Epidermal melanocyte (primary cell): ENCODE results near the gene ITPKC.
A peak's percentile ranks its signal among the peaks of the same experiment; 100 is the strongest.

Experiments used
- DNase-seq: peaks from one replicate; pipeline ENCODE4 v3.0.0; 2011; ENCODE audit warnings: low spot score; ENCODE audit not compliant: insufficient read length

ITPKC gene

DNA sequence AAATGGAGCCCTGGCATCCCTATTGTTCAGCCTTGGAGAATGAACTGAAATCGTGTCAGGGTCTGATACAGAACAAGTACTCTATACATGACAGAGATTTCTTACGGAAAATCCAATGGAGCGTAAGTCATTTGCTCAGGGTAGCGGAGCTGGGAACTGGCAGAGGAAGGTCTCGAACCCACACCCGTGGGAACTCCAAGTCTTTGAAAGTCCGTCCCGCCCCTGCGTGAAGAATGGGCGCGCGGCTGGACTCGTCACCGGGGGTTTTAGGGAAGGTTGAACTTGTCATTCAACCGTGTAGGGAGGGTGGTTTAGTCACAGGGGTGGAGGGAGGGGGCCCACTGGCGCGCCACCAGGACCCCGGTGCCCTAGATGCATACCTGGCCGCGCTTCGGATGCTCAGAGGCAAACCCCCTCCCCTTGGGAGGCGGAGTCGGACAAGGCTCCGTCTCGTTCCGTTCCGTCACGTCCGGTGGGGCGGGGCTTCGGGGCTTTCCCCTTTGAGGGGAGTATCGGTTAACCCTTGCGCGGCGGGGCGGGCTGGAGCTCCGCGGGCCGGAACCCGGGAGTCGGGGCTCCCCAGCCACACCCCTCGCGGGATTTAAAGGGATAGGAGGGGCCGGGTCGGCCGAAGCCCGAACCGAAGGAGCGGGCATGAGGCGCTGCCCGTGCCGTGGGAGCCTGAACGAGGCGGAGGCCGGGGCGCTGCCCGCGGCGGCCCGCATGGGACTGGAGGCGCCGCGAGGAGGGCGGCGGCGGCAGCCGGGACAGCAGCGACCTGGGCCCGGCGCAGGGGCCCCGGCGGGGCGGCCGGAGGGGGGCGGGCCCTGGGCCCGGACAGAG is at the start of gene ITPKC, which contains the start of gene COQ8B:
Gene ITPKC (plus strand): TSS at position 631 of the 843 bp plus-strand sequence. CDS start 24 bp downstream, at position 655.
Gene COQ8B (minus strand): TSS at position 405 of the 843 bp plus-strand sequence. CDS start 2,254 bp downstream, outside the sequence.
- DNase-seq: peak; percentile 90

DNA sequence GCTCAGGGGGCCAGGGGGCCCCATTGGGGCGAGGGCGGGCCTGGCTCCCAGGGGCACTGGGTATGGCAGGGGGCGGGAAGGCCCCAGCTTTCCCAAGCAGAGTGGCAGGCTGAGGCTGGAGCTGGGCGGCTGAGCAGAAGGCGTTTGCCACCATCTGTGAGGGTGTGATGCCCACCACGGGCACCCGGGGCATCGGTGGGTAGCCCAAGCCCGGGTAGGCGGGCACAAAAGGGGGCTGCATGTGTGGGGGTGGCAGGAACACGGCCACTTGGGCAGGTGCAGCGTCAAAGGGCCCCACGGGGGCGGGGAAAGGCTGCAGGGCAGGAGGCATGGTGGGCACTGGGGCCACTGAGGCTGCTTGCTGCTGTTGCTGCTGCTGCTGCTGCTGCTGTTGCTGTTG is 49.3 kb upstream of the ITPKC start:
- no peak for DNase-seq

DNA sequence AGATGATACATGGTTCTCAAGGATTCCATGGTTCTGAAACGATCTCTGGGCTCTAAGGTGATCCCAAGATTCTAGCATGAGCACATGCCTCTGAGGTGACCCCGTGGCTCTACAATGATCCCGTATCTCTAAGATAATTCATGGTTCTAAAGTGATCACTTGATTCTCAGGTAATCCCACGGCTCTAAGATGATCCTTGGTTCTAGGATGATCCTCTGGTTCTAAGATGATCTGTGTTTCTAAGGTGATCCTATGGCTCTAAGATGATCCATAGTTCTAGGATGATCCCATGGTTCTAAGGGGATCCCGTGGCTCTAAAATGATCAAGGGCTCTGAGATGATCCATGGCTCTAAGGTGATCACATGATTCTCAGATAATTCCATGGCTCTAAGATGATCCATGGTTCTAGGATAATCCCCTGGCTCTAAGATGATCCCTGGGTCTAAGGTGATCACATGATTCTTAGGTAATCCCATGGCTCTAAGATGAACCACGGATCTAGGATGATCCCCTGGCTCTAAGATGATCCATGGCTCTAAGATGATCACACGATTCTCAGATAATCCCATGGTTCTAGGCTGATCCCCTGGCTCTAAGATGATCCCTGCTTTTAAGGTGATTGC is 47.8 kb upstream of the ITPKC start:
- no peak for DNase-seq

DNA sequence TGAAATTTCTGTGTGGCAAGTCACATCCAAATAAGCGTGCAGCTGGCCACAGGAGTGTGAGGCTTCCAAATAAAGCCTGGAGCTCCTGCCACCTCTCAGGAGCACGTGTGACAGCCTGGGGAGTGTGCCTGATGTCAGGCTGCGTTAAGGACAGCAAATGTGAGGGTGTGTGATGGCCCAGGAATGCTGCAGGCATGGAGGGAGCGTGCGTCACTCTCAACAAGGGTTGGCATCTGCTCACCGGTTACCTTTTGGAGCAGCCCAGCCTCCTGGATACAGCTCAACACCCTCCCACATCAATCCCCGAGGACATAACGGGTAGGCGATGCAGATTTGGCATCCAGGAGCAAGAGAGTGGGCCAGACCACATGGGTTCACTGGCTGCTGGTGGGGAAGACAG is 45.5 kb upstream of the ITPKC start:
- DNase-seq: peak; percentile 3

DNA sequence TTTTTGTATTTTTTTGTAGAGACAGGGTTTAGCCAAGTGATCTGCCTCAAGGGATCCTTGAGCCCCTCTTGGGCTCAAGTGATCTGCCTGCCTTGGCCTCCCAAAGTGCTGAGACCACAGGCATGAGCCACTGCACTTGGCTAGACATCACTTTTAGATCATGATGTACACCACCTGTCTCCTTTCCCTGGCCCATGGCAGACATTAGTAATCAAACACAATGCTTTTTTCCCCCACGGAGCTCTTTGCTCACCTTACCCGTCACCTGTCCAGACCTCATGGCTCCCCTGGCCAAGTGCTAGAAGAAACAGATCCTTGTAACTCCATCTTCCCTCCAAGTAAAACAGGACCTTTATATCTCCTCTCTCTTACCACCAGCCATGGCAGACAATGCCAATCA is 44.9 kb upstream of the ITPKC start:
- peak; percentile 8 for DNase-seq

DNA sequence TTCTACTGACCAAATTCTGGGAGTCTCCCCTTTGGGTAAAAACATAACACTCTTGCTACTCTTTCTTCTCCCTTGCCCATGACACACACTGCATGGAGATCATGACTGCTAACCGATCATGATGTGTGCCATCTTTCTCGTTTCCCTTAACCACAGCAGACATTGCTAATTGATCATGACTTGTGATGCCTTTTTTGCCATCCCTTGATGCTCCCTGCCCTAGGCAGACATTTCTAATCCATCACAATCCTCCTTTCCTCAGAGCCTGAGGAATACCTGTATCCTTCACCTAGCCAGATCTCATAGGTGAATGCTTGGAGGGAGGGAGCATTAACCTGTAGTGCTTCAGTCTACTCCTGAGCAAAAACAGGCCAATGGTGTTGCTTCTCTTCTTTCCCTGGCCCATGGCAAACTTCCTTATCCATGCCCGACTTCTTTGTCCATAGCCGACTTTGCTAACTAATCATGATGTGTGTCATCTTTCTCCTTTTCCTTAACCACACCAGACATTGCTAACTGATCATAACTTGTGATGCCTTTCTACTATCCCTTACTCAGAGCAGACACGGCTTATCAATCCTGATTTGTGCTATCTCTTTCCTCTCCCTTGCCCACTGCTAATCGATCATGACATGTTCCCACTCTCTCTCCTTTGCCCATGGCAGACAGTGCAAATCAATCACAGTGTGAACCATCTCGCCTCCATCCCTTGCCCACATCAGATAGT is 44.2 kb upstream of the ITPKC start:
- DNase-seq: peak; percentile 5

DNA sequence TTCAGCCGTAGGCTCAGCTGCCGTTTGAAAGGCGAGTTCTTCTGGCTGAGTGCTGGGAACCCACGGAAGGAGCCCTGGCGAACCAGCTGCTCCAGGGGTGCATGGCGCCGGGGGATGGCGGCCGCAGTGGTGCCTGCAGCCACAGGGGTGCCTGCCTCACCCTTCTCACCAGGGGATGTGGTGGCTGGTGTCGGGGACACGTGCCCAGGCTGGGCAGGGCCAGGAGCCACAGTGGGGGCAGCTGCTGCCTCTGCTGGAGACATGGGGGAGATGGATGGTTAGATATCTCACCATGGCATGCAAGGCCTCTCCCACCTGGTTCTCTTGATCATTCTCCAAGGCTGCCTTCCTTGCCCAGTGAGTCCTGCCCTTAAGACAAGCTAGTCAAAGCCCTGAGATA is 43.5 kb upstream of the ITPKC start:
- DNase-seq: no peak

DNA sequence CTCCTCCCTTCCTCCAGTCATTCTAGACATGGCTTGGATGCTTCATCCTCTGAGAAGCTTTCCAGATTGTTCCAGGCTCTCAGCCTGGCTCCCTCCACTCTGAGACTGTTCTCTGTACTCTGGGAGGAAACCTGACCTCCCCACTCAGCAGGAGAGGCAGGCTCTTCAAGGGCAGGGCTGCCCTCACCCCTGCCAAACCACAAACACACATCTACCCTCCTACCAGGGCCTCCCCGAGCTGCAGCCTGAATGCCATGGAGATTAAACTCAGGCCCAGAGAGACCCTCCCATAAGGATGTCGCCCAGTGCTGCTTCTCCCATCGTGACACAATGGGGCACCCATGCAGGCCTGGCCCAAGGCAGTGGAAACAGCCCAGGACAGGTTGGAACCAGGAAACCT is 42.6 kb upstream of the ITPKC start:
- DNase-seq: no peak

DNA sequence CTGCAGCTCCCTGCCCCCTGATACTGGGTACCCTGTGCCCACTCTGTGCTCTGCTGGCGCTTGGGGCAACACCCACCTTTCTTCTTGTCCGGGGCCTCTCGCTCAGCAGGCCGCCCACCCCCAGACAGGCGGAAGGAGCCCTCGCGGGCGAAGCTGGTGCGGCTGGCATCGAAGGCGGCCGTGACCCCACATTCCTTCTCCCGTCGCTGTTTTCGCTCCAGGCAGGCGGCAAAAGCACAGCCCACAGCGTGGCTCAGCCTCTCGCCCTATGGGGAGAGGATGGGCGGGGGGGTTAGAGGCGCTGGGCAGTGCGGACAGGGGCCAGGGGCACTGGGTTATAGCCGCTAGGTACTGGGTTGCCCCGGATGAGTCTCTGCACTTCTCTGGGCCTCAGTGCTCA is 39.8 kb upstream of the ITPKC start:
- no peak for DNase-seq

DNA sequence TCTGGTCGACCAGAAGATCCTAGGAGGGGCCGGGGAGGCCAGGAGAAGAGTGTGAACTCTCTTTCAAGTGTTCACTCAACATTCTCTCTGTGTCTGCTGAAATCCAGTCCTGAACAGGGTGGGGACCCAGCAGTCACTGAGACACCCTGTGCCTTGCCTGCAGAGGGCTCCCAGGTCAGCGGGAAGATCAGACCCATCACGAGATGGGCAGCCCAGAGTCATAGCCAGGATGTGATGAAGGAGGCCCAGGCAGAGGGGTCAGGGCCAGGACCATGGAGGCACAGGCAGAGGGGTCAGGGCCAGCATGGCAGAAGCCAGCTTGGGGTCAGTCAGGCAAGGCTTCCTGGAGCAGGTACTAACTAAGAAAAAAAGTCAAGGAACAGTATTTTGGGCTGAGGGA is 35.9 kb upstream of the ITPKC start:
- no peak for DNase-seq

DNA sequence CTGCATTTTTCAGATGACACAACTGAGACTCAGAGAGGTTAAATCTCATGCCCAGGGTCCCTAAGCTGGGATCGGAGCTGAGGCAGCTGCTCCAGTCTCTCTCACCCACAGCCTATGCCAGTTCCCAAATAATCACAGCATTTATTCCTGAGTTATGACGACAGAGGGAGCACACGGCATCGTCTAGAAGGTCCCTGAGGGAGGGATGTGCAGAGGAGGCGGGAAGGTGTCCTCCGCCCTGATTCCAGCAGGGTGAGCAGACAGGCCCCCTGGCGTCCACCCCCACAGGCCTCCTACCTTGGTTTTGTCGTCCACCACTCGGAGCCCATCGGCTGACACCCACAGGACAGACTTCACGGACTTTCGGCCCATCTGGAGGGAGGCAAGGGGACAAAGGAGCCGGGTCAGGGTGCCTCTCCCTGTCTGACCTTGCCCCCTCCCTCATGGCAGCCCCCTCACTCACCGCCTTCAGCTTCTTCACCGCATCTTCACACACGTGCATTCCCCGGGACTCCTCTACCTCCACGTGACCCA is 34.4 kb upstream of the ITPKC start:
- DNase-seq: no peak

DNA sequence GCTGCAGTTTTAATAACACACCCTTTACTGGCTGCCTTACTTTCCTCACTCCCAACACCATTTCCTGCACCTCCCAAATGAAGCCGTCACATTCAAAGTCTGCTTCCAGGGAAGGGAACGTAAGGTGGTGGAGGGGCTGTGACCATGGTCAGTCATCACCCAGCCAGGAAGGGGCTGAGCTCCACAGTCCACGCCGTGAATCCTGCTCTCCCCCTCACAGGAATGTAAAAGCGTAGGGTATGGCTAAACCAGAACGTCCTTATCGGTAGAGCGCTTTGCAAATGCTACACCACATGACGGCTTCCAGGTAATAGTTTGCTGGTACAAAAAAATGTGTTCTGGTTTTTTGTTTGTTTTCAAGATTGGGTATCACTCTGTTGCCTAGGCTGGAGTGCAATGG is 33.5 kb upstream of the ITPKC start:
- no peak for DNase-seq

DNA sequence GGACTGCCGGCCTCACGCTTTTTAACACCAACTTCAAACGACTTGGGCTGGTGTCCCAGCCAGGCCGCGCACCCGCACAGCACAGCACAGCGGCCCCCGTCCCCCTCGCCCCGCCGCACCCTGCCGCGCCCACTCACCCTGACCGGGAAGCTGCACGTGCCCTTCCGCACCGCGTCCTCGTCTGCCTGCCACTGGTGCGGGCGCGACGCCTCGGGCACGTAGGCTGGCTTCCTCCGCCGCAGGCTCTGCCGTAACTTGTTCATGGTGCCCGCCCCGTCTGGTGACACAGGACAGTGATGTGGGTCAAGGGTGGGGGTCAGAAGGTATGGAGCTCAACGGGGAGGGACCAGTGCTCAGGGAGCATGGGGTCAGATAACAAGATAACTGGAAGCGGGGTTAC is 32.6 kb upstream of the ITPKC start:
- DNase-seq: no peak

DNA sequence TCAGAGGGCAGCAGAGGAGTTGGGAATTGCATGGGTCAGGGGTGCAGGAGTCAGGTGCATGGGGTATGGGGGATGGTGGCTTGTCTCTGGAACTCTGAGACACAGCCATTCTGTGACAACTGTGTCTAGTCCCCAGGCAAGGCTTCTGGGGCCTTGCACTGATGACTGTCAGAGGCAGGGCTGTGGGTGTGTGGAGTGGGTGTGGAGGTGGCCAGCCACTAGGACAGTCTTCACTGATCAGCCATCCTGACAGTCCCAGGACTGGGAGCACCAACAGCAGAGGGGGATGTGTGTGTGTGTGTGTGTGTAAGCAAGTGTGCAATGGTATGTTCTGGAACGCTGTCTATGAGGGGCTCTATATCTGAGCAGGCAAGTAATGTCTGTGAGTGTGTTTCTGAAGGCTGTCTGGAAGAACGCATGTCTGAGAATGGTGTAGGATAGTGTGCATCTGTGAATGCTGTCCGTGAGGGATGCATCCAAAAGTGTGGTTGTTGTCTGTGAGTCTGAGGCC is 31.8 kb upstream of the ITPKC start:
- DNase-seq: no peak

DNA sequence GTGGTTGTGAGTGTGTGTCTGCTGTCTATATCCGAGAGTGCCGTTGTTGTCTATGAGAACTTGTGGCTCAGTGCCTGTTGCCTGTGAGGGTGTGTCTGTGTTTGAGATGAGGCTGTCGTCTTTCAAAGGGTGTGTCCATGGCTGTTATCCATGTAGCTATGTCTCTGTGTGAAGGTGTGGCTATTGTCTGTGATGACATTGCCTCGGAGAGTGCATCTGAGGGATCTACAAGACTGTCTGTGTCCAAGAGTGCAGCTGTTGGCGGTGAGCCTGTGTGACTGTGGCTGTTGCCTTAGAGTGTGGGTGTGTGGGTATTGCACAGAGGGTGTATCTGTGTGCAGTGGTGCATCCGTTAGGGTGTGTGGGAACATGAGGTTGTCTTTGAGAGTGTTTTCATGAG is 31.3 kb upstream of the ITPKC start:
- no peak for DNase-seq

DNA sequence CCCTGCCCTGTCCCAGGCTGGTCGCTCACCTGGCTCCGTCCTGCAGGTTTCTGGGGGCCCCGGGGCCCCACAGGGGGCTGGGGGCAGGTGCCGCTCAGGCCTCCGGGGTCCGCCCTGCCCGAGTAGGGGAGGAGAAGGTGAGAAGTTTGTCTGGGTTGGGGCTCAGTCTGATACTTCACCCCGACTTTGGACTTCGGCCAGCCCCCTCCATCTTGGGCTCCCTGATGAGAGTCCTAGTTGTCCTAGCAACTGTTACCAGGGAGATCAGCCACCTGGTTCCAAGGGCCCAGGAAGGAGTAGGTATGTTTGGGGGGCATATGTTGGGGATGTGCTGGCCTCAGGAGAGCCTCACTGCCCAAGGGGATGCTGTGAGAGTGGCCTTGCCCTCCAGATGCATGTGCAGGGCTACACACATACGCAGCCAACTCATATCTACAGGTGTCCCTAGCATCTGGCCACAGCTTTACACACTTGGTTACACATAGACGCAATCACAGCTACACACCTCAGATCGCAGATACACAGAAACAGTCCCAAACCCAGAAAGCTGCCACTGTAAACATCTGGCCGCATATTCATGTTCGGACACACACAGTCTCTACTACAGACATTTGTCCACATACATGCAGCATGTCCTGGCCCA is 29.9 kb upstream of the ITPKC start:
- no peak for DNase-seq

DNA sequence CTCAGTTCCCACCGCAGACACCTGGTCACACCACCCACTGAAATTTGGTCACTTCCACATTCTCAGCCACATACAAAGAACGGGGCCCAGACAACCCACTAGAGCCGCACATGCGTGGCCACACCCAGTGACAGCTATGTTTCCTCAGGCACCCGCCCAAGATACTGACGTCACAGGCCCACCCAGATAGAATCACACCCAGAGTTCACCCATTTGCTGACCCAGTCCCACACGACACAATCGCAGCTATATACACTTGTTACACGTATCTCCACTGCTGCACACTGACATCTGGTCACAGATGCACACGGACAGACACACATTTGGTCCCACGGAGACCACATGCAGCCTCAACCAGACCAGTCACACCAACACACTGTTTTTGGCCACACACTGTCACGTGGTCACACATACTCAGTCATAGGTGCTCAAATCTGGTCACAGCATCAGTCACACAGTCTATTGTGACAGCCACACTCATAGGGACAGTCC is 29.3 kb upstream of the ITPKC start:
- DNase-seq: no peak

DNA sequence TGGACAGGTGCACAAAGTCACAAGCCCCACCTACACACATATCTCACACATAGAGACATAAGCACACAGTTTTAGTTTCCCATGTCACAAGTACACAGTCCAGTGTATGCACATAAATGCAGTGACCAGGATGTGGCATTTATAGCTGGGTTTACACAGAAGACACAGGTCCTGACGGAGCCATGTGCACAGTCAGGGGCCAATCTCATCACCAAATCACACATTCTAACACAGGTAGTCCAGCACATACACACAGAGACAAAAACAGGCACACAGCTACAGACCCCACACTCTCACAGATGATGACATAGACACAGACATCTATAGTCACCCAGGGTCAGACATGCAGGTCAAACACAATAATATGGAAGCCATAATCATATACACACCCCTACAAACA is 28.6 kb upstream of the ITPKC start:
- DNase-seq: no peak

DNA sequence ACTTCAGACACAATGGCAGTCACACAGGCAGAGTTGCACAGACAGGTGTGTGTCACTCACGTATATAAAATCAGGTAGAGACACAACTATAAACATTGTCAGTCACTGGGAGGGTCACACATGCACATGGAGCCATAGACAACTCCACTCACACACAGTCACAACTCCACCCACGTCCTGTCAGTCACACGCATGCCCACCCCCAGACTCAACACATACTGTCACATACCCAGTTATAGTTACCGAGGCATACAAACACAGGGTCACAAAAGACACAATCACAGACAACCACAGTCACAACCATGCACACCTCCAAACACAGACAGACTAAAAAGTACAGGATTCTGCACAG is 27.9 kb upstream of the ITPKC start:
- DNase-seq: no peak

DNA sequence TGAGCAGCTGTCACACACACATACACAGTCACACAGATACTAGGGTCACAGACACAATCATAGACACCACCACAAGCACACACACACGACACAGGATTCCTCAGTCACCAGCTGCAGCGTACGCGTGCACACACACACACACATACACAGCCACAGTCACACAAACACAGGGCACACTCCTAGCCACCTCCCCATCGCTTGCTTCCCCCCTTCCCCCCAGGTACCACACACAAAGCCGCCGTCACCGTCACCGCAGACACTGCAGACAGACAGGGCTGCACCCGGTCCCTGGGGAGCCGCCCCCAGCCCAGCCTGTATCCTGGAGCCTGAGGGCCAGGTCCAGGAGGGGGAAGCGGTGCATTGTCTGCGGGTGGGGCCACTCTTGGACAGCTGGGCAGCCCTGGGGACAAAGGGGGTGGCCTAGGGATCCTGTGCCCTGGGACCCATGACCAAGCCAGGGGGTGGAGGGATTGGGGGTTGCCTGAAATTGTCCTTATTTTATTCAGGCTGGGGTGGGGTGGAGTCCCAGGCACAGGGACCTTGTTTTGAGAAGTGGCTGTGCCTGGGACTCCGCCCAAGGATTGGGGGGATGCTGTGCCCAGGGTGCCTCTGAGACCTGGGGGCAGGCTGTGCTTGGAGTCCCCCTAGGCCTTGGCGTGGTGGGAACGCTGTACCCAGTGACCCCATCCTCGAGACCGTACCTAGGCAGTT is 27.4 kb upstream of the ITPKC start:
- DNase-seq: no peak
